HepG2 (cell line): Measurements from ENCODE around the gene TMEM170B. TPM values are rescaled to one million over a fixed set of nuclear protein-coding genes. Genes with fewer than 3 reads are reported as not detected.

Experiments used
- BATF2 ChIP-seq: sonication (generic); formaldehyde crosslinking; IDR thresholded peaks from 2 replicates; pipeline ENCODE4 v1.8.0; 2022; ENCODE audit warnings: mild to moderate bottlenecking, missing genetic modification reagents, moderate library complexity
- CBX5 ChIP-seq: sonication (generic); formaldehyde crosslinking; IDR thresholded peaks from 2 replicates; pipeline ENCODE4 v1.4.0; 2020; ENCODE audit warnings: missing genetic modification reagents, borderline replicate concordance
- GATAD1 ChIP-seq: IDR thresholded peaks from 2 replicates; pipeline ENCODE4 v1.6.1; 2016; ENCODE audit warnings: missing genetic modification reagents, missing compliant biosample characterization
- HHEX ChIP-seq: IDR thresholded peaks from 2 replicates; pipeline ENCODE4 v1.6.1; 2016; ENCODE audit warnings: control low read depth
- KDM1A ChIP-seq: IDR thresholded peaks from 2 replicates; pipeline ENCODE4 v1.6.1; 2016; ENCODE audit warnings: missing compliant biosample characterization
- KLF15 ChIP-seq: sonication (generic); formaldehyde crosslinking; IDR thresholded peaks from 2 replicates; pipeline ENCODE4 v1.8.1; 2023; ENCODE audit warnings: borderline replicate concordance, mild to moderate bottlenecking, inconsistent platforms, missing genetic modification reagents, mixed read lengths
- MNT ChIP-seq: fragments of 450-650 bp; IDR thresholded peaks from 2 replicates; pipeline ENCODE4 v1.6.1; 2016
- MXD3 ChIP-seq: IDR thresholded peaks from 2 replicates; pipeline ENCODE4 v1.6.1; 2016; ENCODE audit warnings: mild to moderate bottlenecking, missing biosample characterization, missing genetic modification reagents
- PAX8 ChIP-seq: sonication (generic); formaldehyde crosslinking; IDR thresholded peaks from 2 replicates; pipeline ENCODE4 v1.8.0; 2022; ENCODE audit warnings: mild to moderate bottlenecking, missing genetic modification reagents, borderline replicate concordance
- PREB ChIP-seq: sonication (generic); formaldehyde crosslinking; IDR thresholded peaks from 2 replicates; pipeline ENCODE4 v1.4.0; 2020; ENCODE audit warnings: missing genetic modification reagents
- RAD21 ChIP-seq: fragments of 450-650 bp; formaldehyde crosslinking; IDR thresholded peaks from 2 replicates; pipeline ENCODE4 v1.5.0; 2020; ENCODE audit warnings: mild to moderate bottlenecking
- SIN3B ChIP-seq: fragments of 150-350 bp; IDR thresholded peaks from 2 replicates; pipeline ENCODE4 v1.6.1; 2014; ENCODE audit warnings: low read length
- SNAI1 ChIP-seq: sonication (generic); formaldehyde crosslinking; IDR thresholded peaks from 2 replicates; pipeline ENCODE4 v1.5.0; 2020; ENCODE audit warnings: mild to moderate bottlenecking, missing genetic modification reagents, borderline replicate concordance
- SP140L ChIP-seq: sonication (generic); formaldehyde crosslinking; IDR thresholded peaks from 2 replicates; pipeline ENCODE4 v1.4.0; 2020; ENCODE audit warnings: missing genetic modification reagents, borderline replicate concordance
- TERF1 ChIP-seq: sonication (generic); formaldehyde crosslinking; IDR thresholded peaks from 2 replicates; pipeline ENCODE4 v1.8.0; 2022; ENCODE audit warnings: mild to moderate bottlenecking, missing genetic modification reagents, moderate library complexity
- TOPORS ChIP-seq: sonication (generic); formaldehyde crosslinking; IDR thresholded peaks from 2 replicates; pipeline ENCODE4 v1.8.0; 2023; ENCODE audit warnings: mild to moderate bottlenecking, missing genetic modification reagents
- ZKSCAN1 ChIP-seq: fragments of 150-350 bp; IDR thresholded peaks from 2 replicates; pipeline ENCODE4 v1.6.1; 2014; ENCODE audit warnings: low read length
- ZNF33B ChIP-seq: sonication (generic); formaldehyde crosslinking; IDR thresholded peaks from 2 replicates; pipeline ENCODE4 v1.5.1; 2020; ENCODE audit warnings: mild to moderate bottlenecking, missing genetic modification reagents
- ZNF382 ChIP-seq: sonication (generic); formaldehyde crosslinking; IDR thresholded peaks from 2 replicates; pipeline ENCODE4 v1.5.0; 2020; ENCODE audit warnings: missing genetic modification reagents, mild to moderate bottlenecking, borderline replicate concordance
- ZNF597 ChIP-seq: sonication (generic); formaldehyde crosslinking; IDR thresholded peaks from 2 replicates; pipeline ENCODE4 v1.5.0; 2020; ENCODE audit warnings: missing genetic modification reagents
- ZNF672 ChIP-seq: sonication (generic); formaldehyde crosslinking; IDR thresholded peaks from 2 replicates; pipeline ENCODE4 v1.8.1; 2022; ENCODE audit warnings: missing genetic modification reagents
- ZNF772 ChIP-seq: sonication (generic); formaldehyde crosslinking; IDR thresholded peaks from 2 replicates; pipeline ENCODE4 v1.5.0; 2020; ENCODE audit warnings: mild to moderate bottlenecking, missing genetic modification reagents
- ZNF891 ChIP-seq: sonication (generic); formaldehyde crosslinking; IDR thresholded peaks from 2 replicates; pipeline ENCODE4 v1.5.0; 2020; ENCODE audit warnings: mild to moderate bottlenecking, missing genetic modification reagents
- polyA plus RNA-seq, 8 experiments: library from polyadenylated mRNA; depleted of rRNA in 3 of 8; stranded (reverse) in 7 of 8; unstranded in 1 of 8; fragments of >200 nt; fragmentation: Illumina TruSeq in 4 of 8; extraction: Trizol in 4 of 8; gene quantifications; 2 replicates each; pipeline versions ENCODE4 v1.2.1 to v1.2.3, GENCODE V29; 2011 to 2016; ENCODE audit warnings: low read depth in 4 of 8, missing spikeins in 1 of 8, mixed read lengths in 1 of 8; ENCODE audit not compliant: insufficient read depth in 1 of 8
- total RNA-seq, 5 experiments: library from RNA; depleted of rRNA; stranded (reverse); fragments of >200 nt; fragmentation: Illumina TruSeq; extraction: Trizol; gene quantifications; 2 replicates each; pipeline ENCODE4 v1.2.3, GENCODE V29; 2016; ENCODE audit warnings: low read depth in 1 of 5

The TMEM170B gene
- total and polyA plus RNA-seq, 2 of the 13 experiments (the other 11 are each of a cell fraction or from before 2014, with no cell fraction given) = 3.3 to 9.4 TPM

- TF ChIP-seq ZNF382 (CRISPR knock-in tag) (no peak), SP140L (CRISPR knock-in tag) (peak; percentile 30; the same call in 1 of the 2 replicates), BATF2 (no peak), HHEX (CRISPR knock-in tag) (no peak), ZNF891 (peak; percentile 61; the same call in 1 of the 2 replicates), KDM1A (CRISPR knock-in tag) (peak; percentile 75; the same call in 1 of the 2 replicates), CBX5 (CRISPR knock-in tag) (peak; percentile 77; the same call in 1 of the 2 replicates), ZNF33B (CRISPR knock-in tag) (no peak), SIN3B (no peak), MNT (0 out of 2 replicates have a peak, but pooled peaks have one; percentile 38), TOPORS (peak; percentile 87), TERF1 (CRISPR knock-in tag) (no peak; the same call in 1 of the 2 replicates), KLF15 (CRISPR knock-in tag) (peak; percentile 95), ZNF772 (CRISPR knock-in tag) (no peak), GATAD1 (CRISPR knock-in tag) (peak; percentile 65), ZNF597 (CRISPR knock-in tag) (no peak), PAX8 (CRISPR knock-in tag) (no peak; the same call in 1 of the 2 replicates), MXD3 (peak; percentile 88), SNAI1 (CRISPR knock-in tag) (no peak), ZNF672 (no peak), ZKSCAN1 (no peak), RAD21 (CRISPR knock-in tag) (peak; percentile 35; the same call in 1 of the 2 replicates), PREB (CRISPR knock-in tag) (no peak; the same call in 1 of the 2 replicates)
Measured at GRCh38 chr6:11537229-11538051, at the start of gene TMEM170B (continued).
